COLO668 (cell line): ENCODE data around the gene RNU7-1.
A peak's percentile ranks its signal among the peaks of the same experiment; 100 is the strongest.

Experiments
- DNase-seq: peaks from one replicate; lab custom pipeline; 2025; ENCODE audit not compliant: unreplicated experiment; lab: John Stamatoyannopoulos, UW

RNU7-1 gene

DNA sequence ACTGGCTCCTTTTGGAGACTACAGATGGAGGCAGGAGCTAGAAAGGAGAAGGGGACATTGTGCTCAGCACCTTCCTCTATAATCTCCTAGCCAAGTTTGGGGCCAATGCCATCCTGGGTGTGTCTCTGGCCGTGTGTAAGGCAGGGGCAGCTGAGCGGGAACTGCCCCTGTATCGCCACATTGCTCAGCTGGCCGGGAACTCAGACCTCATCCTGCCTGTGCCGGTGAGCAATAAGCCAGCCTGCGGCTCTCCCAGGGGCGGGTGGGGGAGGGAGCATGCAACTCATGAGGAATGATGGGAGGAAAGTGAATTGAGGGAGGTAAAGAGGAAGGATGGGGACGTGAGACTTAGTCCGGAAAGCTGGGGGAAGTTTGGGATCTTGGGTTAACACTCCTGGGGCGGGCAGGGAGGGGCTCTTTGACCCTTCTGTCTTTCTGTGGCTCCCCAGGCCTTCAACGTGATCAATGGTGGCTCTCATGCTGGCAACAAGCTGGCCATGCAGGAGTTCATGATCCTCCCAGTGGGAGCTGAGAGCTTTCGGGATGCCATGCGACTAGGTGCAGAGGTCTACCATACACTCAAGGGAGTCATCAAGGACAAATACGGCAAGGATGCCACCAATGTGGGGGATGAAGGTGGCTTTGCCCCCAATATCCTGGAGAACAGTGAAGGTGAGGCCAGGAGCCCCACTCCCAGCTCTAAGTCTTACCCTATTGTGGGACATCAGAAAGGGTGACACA is 26.0 kb upstream of the RNU7-1 start:
- no peak for DNase-seq

DNA sequence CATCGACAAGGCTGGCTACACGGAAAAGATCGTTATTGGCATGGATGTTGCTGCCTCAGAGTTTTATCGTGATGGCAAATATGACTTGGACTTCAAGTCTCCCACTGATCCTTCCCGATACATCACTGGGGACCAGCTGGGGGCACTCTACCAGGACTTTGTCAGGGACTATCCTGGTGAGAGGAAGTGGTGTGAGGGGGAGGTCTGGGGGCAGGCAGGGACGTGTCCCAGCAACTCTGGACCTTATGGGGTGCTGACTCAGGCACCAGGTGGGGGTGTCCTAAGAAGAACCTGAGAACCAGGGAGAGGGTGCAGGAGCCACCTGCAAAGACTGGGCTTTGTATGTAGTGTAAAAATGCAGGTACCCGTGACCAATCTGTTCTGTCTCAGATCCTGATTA is 24.0 kb upstream of the RNU7-1 start:
- DNase-seq = no peak

- DNase-seq = no peak
Observed at GRCh38 chr12:6921539-6921938, 22.1 kb upstream of the RNU7-1 start.

DNA sequence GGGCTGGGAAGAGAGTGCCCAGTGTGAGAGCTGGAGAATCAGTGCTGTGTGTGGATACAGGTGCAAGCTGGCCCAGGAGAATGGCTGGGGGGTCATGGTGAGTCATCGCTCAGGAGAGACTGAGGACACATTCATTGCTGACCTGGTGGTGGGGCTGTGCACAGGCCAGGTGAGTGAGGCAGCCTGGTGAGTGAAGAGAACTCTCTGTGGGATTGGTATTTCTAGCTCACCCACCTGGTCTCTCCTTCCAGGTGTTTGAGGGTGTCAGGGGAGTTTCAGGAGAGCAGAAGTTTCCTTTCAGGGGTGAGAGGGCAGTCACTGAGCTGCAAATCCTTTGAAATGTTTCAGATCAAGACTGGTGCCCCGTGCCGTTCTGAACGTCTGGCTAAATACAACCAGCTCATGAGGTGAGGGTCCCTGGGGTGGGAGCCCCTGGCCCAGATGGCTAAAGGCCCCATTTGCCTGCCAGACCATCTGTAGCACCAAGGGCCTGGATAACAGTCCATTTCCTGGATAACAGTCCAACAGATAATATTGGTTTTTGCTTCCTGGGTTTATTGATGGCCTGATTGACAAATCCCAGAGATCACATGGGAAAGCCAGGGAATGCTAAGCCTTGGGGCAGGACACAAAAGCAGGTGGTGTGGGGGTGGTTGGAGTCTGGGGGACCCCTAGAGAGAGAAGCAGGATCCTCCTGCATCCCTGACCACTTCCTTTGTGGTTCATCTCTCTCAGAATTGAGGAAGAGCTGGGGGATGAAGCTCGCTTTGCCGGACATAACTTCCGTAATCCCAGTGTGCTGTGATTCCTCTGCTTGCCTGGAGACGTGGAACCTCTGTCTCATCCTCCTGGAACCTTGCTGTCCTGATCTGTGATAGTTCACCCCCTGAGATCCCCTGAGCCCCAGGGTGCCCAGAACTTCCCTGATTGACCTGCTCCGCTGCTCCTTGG is 21.3 kb upstream of the RNU7-1 start:
- DNase-seq = peak; percentile 8

DNA sequence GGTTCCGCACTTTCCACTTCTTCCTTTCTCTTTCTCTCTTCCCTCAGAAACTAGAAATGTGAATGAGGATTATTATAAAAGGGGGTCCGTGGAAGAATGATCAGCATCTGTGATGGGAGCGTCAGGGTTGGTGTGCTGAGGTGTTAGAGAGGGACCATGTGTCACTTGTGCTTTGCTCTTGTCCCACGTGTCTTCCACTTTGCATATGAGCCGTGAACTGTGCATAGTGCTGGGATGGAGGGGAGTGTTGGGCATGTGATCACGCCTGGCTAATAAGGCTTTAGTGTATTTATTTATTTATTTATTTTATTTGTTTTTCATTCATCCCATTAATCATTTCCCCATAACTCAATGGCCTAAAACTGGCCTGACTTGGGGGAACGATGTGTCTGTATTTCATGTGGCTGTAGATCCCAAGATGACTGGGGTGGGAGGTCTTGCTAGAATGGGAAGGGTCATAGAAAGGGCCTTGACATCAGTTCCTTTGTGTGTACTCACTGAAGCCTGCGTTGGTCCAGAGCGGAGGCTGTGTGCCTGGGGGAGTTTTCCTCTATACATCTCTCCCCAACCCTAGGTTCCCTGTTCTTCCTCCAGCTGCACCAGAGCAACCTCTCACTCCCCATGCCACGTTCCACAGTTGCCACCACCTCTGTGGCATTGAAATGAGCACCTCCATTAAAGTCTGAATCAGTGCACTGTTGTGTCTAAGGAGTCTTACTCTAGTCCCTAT is 20.4 kb upstream of the RNU7-1 start:
- DNase-seq = no peak

DNA sequence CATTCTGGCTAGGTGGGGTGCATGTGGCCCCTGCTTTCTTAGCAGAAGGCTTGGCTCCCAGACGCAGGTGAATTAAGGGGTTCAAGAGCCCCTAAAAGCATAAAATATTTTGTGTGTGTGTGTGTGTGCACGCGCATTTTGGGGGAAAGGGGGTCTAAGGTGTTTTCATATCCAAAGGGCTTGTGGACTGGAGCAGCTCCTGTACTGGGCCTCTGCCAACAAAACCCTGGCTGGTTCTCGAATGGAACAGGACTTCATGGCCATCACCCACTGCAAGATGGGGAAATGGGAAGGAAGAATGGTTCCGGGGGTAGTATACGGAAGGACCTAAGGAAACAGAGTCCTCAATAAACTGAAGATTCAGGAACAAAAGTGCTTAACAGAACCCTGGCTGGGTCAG is 19.8 kb upstream of the RNU7-1 start:
- DNase-seq = no peak

DNA sequence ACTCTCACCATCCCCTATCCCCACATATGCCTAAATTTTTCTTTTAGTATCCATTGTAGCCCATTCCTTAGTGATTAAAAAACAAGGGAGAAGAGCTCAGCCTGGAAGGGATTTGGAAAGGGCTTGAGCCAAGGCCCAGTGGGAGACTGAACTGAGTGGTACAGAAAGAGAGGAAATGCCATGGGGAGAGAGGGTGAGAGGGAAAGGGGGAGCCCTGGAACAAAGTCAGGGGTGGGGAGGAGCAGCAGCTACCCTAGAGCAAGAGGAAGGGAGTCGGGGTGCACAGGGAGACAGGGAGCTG is 18.4 kb upstream of the RNU7-1 start:
- no peak for DNase-seq

DNA sequence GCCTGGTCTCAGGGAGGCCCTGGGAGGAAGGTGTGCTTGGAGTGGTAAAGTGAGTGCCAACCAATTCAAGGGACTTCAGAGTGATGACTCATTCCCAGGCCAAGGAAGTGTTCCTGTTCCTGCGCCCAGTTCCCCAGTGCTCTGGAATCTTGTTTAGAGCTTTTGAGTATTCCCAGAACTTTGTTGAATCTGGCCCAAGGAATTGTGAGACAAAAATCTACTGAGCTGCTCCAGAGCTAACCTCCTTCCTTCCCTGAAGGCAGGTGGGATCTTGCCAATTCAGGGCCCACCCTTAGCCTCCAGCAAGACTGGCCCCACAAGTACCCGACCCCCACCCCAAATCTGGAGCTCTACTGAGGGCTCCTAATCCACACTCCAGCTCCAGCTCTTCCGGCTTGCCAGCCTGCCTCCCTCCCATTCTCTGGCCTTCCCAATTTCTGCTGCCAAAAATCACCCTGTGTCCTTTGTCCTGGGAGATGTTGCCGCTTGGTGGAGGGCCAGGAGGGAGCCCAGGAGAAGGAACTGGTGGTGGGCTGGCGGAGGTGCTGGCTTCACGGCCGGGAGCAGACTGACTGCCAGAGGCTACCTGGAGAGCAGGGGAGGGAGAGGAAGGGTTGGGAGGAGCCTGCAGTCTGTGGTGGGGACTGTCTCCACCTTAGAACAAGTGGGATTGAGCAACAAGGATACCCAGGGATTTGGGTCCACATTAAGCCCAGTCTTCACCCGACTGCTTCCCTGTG is 17.9 kb upstream of the RNU7-1 start:
- DNase-seq = peak; percentile 2

DNA sequence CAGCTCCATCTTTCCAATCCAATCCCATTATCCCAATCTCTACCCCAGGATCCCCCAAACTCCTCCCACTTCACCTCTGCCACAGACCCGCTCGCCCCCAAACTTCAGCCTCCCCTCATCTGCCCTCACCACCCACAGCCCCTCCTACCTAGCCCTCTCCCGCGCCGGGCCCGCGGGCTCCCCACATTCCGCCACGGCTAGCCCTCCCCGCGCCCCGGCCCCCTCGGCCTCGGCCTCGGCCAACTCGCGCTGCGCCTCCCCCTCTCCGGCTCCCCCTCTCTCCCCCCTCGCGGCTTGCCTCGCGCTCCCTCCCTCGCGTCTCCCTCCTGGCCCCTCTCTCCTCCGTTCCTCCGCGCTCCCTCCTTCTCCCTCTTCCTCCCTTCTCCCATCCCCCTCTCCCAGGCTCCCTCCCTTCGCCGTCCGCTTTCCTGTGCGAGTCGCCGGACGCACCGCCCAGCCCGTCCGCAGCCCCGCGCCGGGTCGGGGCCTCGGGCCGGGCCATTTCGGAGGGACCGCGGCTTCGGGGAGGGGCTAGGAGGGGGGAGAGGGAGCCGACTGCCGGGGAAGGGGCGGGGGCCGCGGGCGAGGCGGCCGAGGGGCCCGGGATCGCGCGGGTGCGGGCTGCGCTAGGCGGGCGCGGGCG is 16.1 kb upstream of the RNU7-1 start, which contains the start of gene ATN1:
Gene ATN1 (plus strand): TSS at position 581 of the 643 bp plus-strand sequence. CDS start 6,043 bp downstream, outside the sequence.
- DNase-seq = peak; percentile 45

- peak; percentile 23 for DNase-seq
Observed at GRCh38 chr12:6928022-6928702, 15.5 kb upstream of the RNU7-1 start.

GRCh38 chr12:6928703-6929407 is 14.8 kb upstream of the RNU7-1 start:
- DNase-seq = no peak

GRCh38 chr12:6929466-6930452 is 13.9 kb upstream of the RNU7-1 start:
- no peak for DNase-seq

GRCh38 chr12:6932766-6933165 is 10.8 kb upstream of the RNU7-1 start:
- no peak for DNase-seq

GRCh38 chr12:6934110-6934509 is 9.5 kb upstream of the RNU7-1 start:
- DNase-seq = no peak

- no peak for DNase-seq
Observed at GRCh38 chr12:6935371-6936193, 8.0 kb upstream of the RNU7-1 start.

DNA sequence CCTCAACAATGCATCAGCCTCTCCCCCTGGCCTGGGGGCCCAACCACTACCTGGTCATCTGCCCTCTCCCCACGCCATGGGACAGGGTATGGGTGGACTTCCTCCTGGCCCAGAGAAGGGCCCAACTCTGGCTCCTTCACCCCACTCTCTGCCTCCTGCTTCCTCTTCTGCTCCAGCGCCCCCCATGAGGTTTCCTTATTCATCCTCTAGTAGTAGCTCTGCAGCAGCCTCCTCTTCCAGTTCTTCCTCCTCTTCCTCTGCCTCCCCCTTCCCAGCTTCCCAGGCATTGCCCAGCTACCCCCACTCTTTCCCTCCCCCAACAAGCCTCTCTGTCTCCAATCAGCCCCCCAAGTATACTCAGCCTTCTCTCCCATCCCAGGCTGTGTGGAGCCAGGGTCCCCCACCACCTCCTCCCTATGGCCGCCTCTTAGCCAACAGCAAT is 7.4 kb upstream of the RNU7-1 start:
- DNase-seq = no peak
